GM19238 (cell line): Measurements from ENCODE around the gene ADTRP.
"Not testable (repeated sequence)": the region's sequence is repeated elsewhere in the genome, so short reads cannot be mapped to it uniquely, and the experiment has no call there.

Source experiments
- DNase-seq: peaks from one replicate; pipeline ENCODE4 v3.0.0; 2011; ENCODE audit warnings: low spot score; ENCODE audit not compliant: insufficient read length

Gene ADTRP

DNA sequence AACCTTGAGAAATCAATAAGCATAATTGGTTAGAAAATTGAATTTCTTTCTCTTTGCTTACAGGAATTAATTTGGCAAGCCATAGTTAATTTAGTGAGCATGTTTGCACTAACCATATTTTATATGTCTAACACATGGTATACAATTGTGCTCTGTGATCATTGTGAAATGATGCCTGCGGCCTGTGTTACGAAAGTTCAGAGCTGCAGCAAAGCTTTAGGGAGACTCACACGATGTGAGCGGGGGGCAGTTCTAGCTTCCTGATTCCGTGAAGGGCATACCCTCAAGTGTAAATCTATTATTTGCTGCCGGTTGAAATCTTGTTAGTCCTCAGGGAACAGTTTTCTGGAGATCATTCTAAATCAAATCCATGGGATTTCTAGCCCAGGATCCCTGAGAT is 25.5 kb upstream of the ADTRP start:
- no peak for DNase-seq

DNA sequence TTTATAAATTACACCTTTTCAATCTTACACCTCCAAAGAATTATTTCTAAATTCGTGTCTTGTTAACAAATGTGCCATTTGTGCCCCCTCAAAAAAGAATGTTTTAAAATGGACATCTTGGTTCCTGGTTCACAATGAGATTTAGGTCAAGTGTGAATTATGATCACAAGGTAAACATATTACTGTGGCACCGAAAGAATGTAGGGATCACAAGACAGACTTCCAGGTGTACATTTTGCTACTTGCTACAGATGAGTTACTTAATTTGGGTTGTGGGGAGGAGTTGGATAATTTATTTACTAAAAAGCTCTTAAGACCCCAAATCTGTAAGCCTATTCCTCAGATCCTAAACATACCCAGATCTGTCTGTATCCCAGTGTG is 25.0 kb upstream of the ADTRP start:
- DNase-seq: no peak

DNA sequence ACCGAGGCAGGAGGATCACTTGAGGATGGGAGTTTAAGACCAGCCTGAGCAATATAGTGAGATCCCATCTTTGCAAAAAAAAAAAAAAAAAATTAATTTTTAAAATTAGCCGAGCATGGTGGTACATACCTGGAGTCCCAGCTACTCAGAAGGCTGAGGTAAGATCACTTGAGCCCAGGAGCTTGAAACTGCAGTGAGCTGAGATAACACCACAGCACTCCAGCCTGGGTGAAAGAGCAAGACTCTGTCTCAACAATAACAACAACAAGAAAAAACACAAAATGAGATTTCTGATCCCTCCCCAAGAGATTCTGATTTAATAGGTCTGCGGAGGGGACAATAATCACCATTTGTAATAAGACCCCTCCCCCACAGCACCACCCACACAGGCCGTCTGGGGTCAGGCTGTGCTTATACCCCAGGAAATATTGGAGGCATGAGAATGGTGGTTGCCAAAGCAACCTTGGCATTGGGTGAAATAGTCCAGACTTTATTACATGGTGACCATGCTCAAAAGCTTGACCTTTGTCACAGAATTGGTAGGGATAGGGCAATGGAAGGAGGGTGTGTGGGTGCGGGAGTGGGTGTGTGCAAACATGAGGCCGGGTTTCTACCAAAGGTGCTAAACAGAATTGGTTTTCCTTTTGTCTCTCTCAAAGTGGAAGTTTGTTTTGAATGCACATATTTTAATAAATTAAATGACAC is 24.4 kb upstream of the ADTRP start:
- no peak for DNase-seq

DNA sequence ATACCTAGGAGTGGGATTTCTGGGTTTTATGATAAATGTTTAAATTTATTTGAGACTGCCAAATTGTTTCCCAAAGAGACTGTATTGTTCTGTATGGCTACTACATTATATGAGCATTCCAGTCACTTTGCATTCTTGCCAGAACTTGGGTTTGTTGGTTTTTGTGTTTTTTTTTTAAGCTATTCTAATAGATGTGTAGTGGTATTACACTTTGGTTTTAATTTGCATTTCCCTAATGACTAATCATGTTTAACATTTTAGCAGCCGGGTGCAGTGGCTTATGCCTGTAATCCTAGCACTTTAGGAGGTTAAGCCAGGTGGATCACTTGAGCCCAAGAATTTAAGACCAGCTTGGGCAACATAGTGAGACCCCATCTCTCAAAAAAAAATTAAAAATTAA is 21.9 kb upstream of the ADTRP start:
- DNase-seq: not testable (repeated sequence)

DNA sequence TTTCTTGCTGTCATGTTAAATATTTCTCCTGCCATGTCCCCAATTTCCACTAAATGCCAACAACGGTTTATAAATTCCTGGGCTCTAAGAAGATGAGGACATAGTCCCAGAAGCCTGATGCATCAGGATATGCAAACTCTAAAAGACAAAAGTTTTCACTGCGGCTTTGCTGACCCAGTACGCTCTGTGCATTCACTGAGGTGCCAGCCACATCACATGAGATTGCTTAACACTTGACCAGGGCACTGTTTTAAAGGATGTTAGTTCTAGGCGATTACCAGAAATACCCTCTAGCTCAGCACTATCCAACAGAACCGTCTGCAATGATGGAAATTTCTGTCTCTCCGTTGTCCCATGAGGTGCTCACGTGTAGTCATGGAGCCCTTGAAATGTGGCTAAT is 19.9 kb upstream of the ADTRP start:
- DNase-seq: no peak

DNA sequence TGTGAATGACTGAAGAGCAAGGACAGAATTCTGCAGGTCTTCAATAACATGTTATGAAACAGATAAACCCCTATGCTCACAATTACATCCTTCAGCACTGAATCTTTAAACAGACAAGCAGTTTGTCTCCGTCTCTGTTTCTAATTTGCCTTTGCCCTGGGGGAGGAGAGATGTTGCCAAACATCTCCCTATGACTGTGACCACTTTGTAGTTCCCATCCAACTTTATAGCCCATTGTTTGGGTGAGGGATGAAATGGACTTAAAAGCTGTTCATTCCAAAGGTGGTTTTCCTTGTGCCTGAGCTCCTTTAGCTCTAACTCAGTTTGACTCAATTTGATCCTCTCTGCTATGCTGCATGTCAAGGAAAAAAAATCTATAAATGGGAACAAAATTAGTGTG is 19.5 kb upstream of the ADTRP start:
- no peak for DNase-seq

DNA sequence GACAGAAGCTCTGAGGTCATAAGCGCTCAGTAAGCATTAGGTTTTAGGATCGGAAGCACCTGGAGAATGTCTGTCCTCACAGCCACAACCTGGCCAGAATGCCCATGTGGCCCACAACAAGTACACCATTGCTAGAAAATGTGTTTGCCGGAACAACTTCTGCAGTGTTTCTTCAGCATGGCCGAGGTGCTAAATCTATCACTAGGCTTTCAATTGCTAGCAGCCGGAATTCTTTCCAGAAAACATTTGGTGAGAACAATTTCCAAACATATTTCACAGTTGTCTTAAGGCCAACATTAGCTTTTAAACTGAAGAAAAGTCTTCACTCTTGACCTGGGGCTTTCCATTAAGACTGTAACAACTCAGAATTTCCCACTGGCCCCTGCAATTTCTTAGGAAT is 18.2 kb upstream of the ADTRP start:
- DNase-seq: no peak

DNA sequence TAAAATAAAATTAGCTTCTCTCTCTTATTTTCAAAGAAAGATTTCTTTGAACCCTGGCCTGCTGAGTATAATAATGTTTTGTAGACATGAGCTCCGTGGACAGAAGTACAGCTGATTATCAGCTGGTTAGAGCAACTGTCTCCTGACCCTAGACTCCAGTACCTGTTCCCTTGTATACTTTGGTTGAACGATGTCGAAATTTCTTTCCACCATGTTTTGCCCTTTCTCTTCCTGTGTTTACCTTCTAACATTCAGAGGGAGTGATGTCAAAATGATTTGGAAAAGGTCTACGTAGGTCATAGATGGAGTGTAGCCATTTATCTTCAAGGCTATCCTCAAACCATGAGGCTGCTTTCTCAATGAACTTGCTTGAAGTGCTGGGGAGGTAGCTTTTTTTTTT is 16.8 kb upstream of the ADTRP start:
- no peak for DNase-seq

DNA sequence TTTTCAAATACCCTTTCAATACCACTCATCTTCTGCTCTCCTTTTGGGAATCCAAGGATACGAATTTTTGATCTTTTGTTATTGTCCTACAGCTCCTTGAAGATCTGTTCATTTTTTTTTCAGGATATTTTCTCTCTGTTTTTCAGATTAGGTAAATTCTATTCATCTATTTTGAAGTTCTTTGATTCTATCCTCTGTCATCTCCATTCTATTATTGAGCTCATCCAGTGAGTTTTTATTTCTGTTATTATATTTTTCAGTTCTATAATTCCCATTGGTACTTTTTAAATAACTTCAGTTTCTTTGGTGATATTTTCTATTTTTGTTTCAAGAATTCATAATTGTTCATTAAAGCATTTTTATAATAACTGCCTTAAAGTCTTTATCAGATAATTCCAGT is 14.7 kb upstream of the ADTRP start:
- no peak for DNase-seq

DNA sequence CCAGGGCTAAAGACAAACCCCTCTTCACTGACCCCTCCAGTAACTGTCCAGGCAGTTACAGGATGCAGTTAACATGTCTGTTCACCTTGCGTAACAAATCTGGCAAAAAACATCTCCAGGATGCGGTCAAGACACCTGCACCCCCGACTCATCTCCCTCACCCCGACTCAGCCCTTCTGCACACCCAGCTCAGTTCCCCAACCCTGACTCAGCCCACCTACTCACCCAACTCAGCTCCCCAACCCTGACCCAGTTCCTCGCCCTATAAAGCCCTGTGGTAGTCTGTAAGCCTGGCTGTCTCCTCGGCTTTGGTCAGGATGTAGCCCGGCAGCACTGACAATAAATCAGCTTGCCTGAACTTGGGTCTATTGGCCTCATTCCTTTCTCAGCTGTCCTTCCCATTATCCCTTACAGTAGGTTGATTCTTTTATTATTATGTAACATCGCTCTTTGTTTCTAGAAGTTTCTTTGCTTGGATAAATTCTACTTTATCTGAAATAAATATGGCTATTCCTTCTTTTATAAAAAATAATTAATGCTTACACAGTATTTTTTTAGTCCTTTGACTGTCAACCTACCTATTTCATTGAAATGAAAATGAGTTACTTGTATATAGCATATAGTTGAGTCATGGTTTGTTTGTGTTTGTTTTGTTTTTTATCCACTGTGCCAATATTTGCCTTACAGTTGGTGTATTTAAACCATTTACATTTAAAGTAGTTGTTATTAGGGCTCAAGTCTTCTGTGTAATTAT is 12.9 kb upstream of the ADTRP start:
- no peak for DNase-seq

DNA sequence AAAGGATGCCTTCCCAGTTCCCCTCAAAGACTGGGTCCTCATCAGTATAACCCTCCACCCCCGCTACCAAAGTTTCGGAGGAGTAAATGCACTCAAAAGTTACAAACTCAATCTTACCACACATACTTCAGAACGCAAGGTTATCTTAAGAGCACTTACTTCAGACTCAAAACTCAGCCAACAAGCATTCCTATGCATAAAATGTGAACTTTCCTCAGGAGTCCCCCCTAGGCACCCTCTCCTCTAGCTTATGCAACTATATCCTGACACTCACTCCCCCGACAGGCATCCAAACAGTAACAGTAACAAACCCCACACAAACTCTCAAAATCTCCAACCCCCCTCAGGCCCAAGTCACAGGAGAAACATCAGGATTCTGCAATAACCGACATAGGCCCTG is 11.1 kb upstream of the ADTRP start:
- DNase-seq: no peak

DNA sequence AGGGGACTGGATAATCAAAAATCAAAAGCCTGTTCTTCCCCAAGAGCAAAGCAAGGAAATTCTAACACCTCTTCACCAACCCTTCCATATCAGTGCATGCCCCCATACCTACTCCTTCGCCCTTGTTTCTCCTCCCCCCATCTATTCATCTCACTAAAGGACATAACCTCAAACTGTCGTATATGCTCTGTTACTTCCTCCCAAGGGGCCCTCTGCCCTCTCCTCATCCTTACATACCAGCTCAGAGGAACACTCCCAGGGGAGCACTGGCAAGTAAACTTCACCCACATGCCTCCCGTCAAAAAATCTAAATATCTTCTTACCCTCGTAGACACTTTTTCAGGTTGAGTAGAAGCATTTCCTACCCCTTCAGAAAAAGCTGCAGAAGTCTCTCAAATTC is 9.4 kb upstream of the ADTRP start:
- DNase-seq: no peak

DNA sequence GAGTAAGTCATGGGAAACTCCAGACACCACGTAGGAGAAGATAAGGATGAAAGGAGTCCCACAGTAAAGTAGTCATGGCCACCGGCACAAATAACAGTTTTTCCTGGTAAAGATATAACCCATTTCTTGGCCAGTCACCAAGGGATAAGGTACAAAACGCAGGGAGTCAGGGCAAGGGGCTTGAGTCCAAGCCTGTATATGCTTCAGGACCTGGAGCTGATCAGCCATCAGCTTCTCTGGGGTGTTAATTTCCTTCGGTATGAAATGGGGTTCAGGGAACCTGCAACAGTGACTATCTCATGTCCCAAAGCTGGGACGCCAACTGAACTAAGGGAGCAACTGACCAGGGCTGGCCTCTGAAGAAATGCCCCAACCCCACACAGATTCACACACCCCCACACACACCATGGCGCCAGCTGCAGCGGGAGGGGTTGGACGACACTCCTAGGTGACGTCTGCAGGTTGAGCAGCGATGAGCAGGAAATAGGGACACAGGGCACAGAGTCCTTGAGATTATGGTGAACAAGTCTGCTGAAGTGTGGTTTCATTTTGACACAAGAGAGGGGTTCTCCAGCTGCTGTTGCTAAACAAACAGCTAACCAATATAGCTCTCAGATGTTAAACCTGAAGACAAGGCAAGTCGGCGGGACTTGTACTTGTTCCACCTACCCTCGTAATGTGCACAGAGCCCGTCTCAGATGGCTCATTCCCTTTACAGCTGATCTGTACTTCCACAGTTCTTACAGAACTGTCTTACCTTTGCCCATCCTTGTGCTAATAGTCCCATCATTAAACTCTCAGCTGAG is 7.4 kb upstream of the ADTRP start:
- DNase-seq: peak; percentile 63

DNA sequence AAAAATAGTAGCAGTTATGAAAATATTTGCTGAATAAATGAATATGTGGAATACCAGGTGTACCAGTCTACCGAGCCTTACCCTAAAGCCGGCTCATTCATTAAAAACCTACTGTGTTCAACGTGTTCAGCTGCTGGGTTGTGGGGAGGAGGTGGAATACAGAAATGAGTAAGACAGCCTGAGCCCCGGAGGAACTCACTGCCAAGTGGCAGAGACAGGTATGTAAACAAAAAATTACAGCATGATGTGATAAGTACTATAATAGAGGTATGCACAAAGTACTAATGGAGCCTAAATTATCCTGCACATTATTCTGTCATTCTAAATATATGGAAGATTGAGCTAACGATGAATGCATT is 6.8 kb upstream of the ADTRP start:
- peak; percentile 26 for DNase-seq

DNA sequence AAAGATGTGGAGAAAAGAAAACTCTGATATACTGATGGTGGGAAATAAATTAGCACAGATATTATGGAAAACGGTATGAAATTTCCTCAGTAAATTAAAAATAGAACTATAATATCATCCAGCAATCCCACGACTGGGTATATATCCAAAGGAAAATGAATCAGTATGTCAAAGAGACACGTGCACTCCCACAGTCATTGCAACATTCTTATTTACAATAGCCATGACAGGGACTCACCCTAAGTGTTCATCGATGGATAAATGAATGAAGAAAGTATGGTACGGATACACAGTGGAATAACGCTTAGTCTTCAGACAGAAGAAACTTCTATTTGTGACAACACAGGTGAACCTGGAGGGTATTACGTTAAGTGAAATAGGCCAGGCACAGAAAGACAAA is 5.7 kb upstream of the ADTRP start:
- DNase-seq: no peak

DNA sequence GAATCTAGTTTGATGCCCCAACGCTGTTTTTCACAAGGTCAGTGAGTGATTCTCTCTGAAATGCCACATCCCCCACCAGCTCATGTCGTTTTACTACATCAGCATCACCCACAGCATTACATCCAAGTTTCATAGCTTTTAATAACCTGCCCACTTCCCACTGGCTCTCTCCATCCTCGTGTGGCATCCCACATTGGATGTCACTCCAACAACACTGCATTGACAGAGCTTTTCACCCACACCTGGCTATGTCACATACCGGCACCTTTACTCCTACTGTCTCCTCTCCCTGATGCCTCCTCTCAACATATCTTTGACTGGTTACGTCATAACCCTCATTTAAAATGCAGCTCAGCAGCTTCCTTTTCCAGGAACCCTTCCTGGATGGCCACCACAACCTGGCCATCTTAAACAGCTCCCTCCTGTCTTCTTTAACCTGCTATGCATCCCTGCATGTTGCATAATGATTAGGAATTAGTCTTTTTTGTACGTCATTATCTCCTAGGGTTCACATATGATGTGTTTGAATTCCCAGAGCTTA is 5.0 kb upstream of the ADTRP start:
- DNase-seq: no peak

DNA sequence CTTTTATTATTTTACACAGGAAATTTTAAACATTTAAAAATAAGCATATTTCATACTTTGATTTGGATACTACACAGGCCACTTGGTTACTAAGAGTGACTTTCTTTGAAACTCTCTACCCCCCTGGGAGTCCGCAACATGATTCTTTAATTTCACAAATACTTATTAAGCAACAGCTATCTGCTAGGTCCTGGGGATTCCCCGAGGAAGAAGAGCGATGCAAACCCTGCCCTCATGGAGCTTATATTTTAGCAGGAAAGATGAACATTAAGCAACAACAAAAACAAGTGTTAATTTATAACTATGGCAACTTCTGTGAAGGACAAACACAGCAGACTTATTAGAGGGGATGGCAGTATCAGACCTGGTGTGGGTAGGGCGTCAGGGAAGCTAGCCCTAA is 3.9 kb upstream of the ADTRP start:
- DNase-seq: no peak

DNA sequence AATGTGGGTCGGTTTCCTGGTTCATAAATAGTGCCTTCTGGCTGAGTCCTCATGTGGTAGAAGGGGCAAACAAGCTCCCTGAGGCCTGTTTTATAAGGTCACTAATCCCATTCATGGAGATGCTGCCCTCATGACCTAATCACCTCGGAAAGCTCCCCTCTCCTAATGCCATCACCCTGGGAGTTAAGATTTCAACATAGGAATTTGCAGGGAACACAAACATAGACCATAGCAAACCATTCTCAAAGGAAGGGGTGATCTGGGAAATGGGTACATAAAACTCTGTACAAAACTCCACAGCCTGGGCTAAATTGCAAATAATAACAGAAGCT is 1.5 kb upstream of the ADTRP start:
- DNase-seq: no peak

DNA sequence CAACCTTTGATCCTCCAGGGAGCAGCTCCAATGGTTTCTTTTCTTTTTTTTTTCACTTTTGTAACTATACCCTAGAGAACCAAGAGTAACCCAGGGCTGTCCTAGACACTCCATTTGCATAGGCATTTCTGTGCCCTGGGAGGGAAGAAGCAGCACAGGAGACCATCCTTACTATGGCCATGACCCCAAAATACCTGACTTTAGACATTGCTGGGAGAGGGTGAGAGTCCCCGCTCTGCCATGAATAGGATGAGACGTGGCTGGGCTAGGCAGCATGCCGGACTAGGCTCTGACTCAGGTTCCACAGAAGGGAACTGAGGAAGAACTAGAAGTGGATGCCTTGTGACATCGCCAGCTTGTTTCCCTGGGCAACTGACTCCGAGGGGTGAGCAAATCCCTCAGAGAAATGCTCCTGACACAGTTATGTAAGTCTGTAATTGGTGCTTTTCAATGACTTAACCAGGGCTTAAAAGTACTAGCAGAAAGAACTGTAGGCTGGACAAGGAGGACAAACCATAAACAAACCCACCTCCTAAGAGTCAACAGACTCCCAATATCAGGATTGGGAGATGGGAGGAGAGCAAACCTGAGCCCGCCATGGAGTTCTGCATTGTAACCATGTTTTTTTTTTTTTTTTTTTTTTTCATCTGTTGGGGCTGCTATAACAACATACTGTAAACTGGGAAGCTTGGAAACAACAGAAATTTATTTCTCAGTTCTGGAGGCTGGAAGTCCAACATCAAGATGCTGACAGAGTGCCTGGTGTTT is 910 bp upstream of the ADTRP start:
- no peak for DNase-seq

DNA sequence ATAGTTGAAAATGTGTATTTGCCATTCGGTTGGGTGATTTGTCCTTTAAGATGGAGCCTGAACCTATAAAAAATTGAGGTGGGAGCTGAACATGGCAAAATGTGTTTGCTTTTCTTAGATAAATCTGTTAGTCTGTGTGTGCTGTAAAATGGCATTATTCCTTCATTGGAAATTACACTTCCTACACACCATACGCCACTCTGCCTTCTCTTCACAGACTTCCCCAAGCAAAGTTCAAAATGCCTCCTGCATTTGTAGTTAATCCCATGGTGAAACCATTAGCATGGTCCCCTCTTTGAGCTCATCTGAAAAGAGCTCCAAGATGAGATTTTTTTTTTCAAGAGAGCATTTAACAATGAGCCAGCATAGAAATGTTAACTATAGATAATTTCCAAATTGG is 567 bp downstream of the ADTRP start:
- DNase-seq: no peak

DNA sequence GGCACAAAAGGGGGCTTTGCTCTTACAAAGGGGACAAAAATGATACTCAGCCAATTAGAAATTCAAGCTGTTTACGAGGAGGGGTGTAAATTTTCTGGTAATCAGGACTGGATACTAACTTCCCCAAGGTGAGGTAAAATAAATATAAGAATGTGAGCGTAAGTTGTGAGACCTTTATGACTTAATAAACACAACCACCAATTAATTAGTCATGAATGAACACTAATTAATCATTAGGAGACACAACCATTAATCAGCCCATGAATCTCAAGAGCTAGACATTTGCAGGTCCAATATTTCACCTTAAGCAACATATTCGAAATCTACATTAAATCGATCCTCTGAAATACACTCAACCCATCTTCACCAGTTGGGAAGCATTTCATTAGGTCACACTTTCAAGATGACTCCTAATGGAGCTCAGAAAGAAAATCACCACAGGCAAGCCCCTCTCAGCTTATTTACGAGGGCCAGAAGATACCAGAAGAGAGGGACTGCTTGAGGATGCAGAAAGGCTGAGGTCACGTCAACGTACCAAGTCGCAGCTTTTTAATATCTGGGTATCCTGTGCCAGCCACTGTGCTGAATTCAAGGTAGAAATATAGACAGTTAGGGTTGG is 2.7 kb downstream of the ADTRP start:
- no peak for DNase-seq
